Endothelial cell of umbilical vein (primary cell): ENCODE results near the gene TMEM184B. TPM values are rescaled to one million over a fixed set of nuclear protein-coding genes. Genes with fewer than 3 reads are reported as not detected.

Source experiments
- BruUV-seq: library from RNA; stranded (reverse); fragments of 400-500 nt; replicated peaks from 2 replicates; lab custom pipeline; 2021; lab: Mats Ljungman, UMichigan
- CTCF ChIA-PET: fragments of 300-600, 350-600 bp; sonication (Branson Sonifier 250); formaldehyde crosslinking; loops from one replicate; lab custom pipeline; 2021; ENCODE audit warnings: antibody characterized with exemption, inconsistent platforms; lab: Charles Lee
- POLR2A ChIA-PET: fragments of 300-600, 350-600 bp; sonication (Branson Sonifier 250); formaldehyde crosslinking; loops from one replicate; lab custom pipeline; 2021; ENCODE audit warnings: antibody characterized with exemption, inconsistent platforms; lab: Charles Lee
- DNase-seq: peaks from one replicate; pipeline ENCODE4 v3.0.0-alpha.2; 2011; ENCODE audit warnings: low read depth, low spot score
- FAIRE-seq: peaks from 2 replicates; lab custom pipeline; 2011; peaks lifted over from hg19 to GRCh38; lab: Jason Lieb, UNC
- H2AFZ ChIP-seq: 2 replicates; pipeline ENCODE4 v1.6.0; 2012; ENCODE audit warnings: low read depth, low read length, control low read depth, inconsistent platforms
- H3K27ac ChIP-seq: 2 replicates; pipeline ENCODE4 v1.5.1; 2011; ENCODE audit warnings: low read depth, mild to moderate bottlenecking, control low read depth, low read length, moderate library complexity; ENCODE audit not compliant: insufficient read depth
- H3K27me3 ChIP-seq, 2 experiments: 2 replicates each; pipeline versions ENCODE4 v1.6.0 to v1.6.1; 2011; ENCODE audit warnings: low read length in 2 of 2, mixed read lengths in 1 of 2; ENCODE audit not compliant: control insufficient read depth in 2 of 2, insufficient read depth in 2 of 2
- H3K36me3 ChIP-seq, 2 experiments: 2 replicates in 1 of 2; 3 replicates in 1 of 2; pipeline ENCODE4 v1.5.1; 2011; ENCODE audit warnings: low read length in 2 of 2, mild to moderate bottlenecking in 1 of 2, moderate library complexity in 1 of 2; ENCODE audit not compliant: control insufficient read depth in 2 of 2, insufficient read depth in 2 of 2; ENCODE audit errors: extremely low read depth in 1 of 2
- H3K4me1 ChIP-seq: 3 replicates; pipeline ENCODE4 v1.5.1; 2011; ENCODE audit warnings: mild to moderate bottlenecking, low read length; ENCODE audit not compliant: control insufficient read depth, insufficient read depth; ENCODE audit errors: extremely low read depth
- H3K4me2 ChIP-seq: 2 replicates; pipeline ENCODE4 v1.6.1; 2011; ENCODE audit warnings: low read length, control low read depth, mixed read lengths; ENCODE audit not compliant: insufficient read depth
- H3K4me3 ChIP-seq, 3 experiments: fragments of 200-600 bp in 1 of 3; sonication (generic), shearing (Covaris generic) in 1 of 3; replicated peaks in 1 of 3; 2 replicates each; pipeline ENCODE4 v1.5.1; 2011 to 2016; ENCODE audit warnings: control low read depth in 3 of 3, low read length in 3 of 3, mild to moderate bottlenecking in 2 of 3, inconsistent platforms in 1 of 3, low read depth in 1 of 3, moderate library complexity in 1 of 3; ENCODE audit not compliant: insufficient read depth in 1 of 3
- H3K79me2 ChIP-seq: 2 replicates; pipeline ENCODE4 v1.6.0; 2012; ENCODE audit warnings: low read length, inconsistent platforms; ENCODE audit not compliant: control insufficient read depth, insufficient read depth
- H3K9ac ChIP-seq: replicated peaks from 2 replicates; pipeline ENCODE3; 2011; ENCODE audit warnings: low read length, control low read depth; ENCODE audit not compliant: insufficient read depth; ENCODE audit errors: extremely low read depth
- H3K9me1 ChIP-seq: replicated peaks from 3 replicates; pipeline ENCODE4 v1.6.0; 2011; ENCODE audit warnings: mild to moderate bottlenecking, low read length; ENCODE audit not compliant: control insufficient read depth, insufficient read depth; ENCODE audit errors: extremely low read depth
- H3K9me3 ChIP-seq: replicated peaks from 2 replicates; pipeline ENCODE4 v1.5.1; 2012; ENCODE audit warnings: low read length, inconsistent platforms; ENCODE audit not compliant: control insufficient read depth, insufficient read depth
- H4K20me1 ChIP-seq: replicated peaks from 2 replicates; pipeline ENCODE3; 2011; ENCODE audit warnings: mild to moderate bottlenecking, low read length; ENCODE audit not compliant: control insufficient read depth, insufficient read depth; ENCODE audit errors: extremely low read depth
- FOS ChIP-seq: IDR thresholded peaks from 2 replicates; pipeline ENCODE4 v1.6.1; 2011; ENCODE audit warnings: mild to moderate bottlenecking, low read length, moderate library complexity, borderline replicate concordance; ENCODE audit not compliant: insufficient read depth
- GATA2 ChIP-seq: IDR thresholded peaks from 2 replicates; pipeline ENCODE4 v1.7.0; 2011; ENCODE audit warnings: low read depth, mild to moderate bottlenecking, moderate library complexity, mixed read lengths, low read length; ENCODE audit not compliant: insufficient read length, insufficient read depth
- JUN ChIP-seq: IDR thresholded peaks from 2 replicates; pipeline ENCODE4 v1.6.1; 2011; ENCODE audit warnings: borderline replicate concordance, low read depth; ENCODE audit not compliant: insufficient read length, insufficient read depth
- MYC ChIP-seq: IDR thresholded peaks from one replicate; pipeline ENCODE4 v1.6.1; 2011; ENCODE audit warnings: mild to moderate bottlenecking, low read depth, low read length
- POLR2A ChIP-seq: IDR thresholded peaks from 2 replicates; pipeline ENCODE4 v1.6.1; 2012; ENCODE audit warnings: low read depth, mild to moderate bottlenecking, control low read depth, low read length
- POLR2AphosphoS5 ChIP-seq: IDR thresholded peaks from 2 replicates; pipeline ENCODE4 v1.6.1; 2012; ENCODE audit warnings: low read depth, mild to moderate bottlenecking, control low read depth, low read length, moderate library complexity; ENCODE audit not compliant: insufficient read depth
- dilution Hi-C: fragments of 300-500 bp; cut with MboI; formaldehyde crosslinking; loops from one replicate; pipeline ENCODE4 v1.15.0; 2019; ENCODE audit warnings: low sequenced_read_pairs; ENCODE audit not compliant: extremely low pct_ligation_motif_present
- intact Hi-C: fragments of 100-400 bp; cut with micrococcal nuclease; formaldehyde crosslinking; loops from one replicate; pipeline ENCODE4 v1.10.0; 2022
- polyA plus RNA-seq, 4 experiments: library from polyadenylated mRNA; depleted of rRNA in 3 of 4; stranded (reverse) in 3 of 4; unstranded in 1 of 4; fragments of >200 nt; gene quantifications; 2 replicates each; pipeline versions ENCODE4 v1.2.1 to v1.2.3, GENCODE V29; 2011 to 2012; ENCODE audit warnings: missing spikeins in 1 of 4
- total RNA-seq: library from RNA; stranded (reverse); gene quantifications from 2 replicates; pipeline ENCODE4 v1.2.3, GENCODE V29; 2021
- TF ChIP-seq, protein P1 (sequence below): IDR thresholded peaks from 2 replicates; pipeline ENCODE4 v1.6.1; 2011; ENCODE audit not compliant: insufficient read depth, insufficient read length

The TMEM184B gene
- total and polyA plus RNA-seq, 2 donors (not counting 3 experiments of a cell fraction or from before 2014, with no cell fraction given) = 72.5 to 96.6 TPM

DNA sequence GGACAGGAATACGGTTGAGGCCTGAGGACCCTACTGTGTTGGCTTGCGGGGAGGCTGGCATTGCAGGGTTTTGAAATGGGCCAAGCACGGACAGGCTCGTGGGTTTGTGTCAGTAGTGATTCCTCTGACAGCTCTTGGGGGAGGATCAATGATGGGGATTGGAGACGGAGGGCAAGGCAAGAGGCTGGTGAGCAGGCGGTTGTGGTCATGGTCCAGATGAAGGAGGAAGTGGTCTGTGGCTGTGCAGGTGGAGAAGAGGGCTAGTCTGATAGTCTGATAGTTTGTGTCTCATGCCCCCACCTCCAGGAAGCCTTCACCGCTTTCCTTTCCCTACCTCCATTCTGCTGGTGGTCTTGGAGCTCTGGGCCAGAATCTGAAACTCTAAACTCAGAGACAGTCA, 68.0 kb downstream of the TMEM184B start:
- DNase-seq = no peak
- peak overlapping the region; percentile 69 for H3K4me2 ChIP-seq
- peak overlapping the region in 1 of 3 experiments; percentile 87 for H3K4me3 ChIP-seq
- H3K9ac ChIP-seq = peak overlapping the region; percentile 98
- H3K9me1 ChIP-seq = no peaks in the 10 kb centered on the region
- H3K9me3 ChIP-seq = no peaks in the 10 kb centered on the region
- H2AFZ ChIP-seq = no peak overlapping the region
- FAIRE-seq = no peak
- H3K36me3 ChIP-seq = peaks cover 5 to 8% of the 10 kb centered on the region in 2 experiments
- TF ChIP-seq POLR2AphosphoS5 (peak; percentile 10), JUN (no peak)
- CTCF ChIA-PET = interaction anchor here (0.6 to 4.3 kb wide), 9 partner anchors 15 to 152 kb away, joined by 3 to 42 read pairs (median 6); no protein-coding TSS in a partner anchor
- POLR2A ChIA-PET = interaction anchor here (0.6 to 1.8 kb wide), 3 partner anchors 13 to 90 kb away, joined by 3 to 6 read pairs (median 3); no protein-coding TSS in a partner anchor
- H3K4me1 ChIP-seq = peaks cover 24% of the 10 kb centered on the region
- no peaks in the 10 kb centered on the region for H4K20me1 ChIP-seq
- dilution Hi-C loops = no loop called here
- peak overlapping the region; percentile 92 for H3K27ac ChIP-seq
- H3K79me2 ChIP-seq = peaks cover 73% of the 10 kb centered on the region
- H3K27me3 ChIP-seq = no peaks in the 10 kb centered on the region
- intact Hi-C loops = no loop called here
- BruUV-seq = no TSS peak

DNA sequence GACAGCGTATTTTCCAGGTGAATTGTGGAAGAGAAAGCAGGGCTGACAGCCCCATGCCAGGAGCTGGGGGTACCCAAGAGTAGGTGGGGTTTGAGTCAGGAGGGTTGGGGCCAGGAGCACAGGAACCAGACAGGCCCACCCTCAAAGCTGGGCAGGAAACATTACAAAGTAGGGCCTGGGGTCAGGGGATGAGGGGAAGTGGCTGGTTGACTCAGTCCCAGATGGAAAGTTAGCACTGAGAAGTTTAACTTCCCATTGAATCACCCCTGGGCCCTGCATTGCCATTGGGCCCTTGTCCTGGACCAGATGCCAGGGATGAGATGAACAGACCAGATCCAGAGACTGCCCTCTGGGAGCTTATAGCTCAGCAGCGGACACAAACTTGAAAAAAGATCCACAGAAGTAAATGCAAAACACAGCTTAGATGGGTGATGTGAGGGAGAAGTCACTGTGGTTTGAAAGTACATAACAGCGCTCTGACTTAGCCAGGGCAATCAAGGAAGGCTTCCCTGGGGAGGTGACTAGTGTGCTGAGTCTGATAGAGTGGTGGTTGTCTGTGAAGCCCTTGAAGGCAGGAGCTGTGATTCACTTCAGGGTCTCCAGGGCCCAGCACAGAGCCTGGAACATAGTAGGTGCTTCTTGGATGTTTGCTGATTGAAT, 68.8 kb downstream of the TMEM184B start:
- Histone ChIP-seq H3K4me3 (peak overlapping the region; percentile 70 to 92 (median 87)), H3K36me3 (peaks cover 4 to 8% of the 10 kb centered on the region in 2 experiments), H3K27me3 (no peaks in the 10 kb centered on the region), H3K4me2 (peak overlapping the region; percentile 69), H3K79me2 (peaks cover 66% of the 10 kb centered on the region), H3K9me1 (no peaks in the 10 kb centered on the region), H3K4me1 (peaks cover 24% of the 10 kb centered on the region), H3K9me3 (no peaks in the 10 kb centered on the region), H2AFZ (no peak overlapping the region), H3K27ac (peak overlapping the region; percentile 92), H4K20me1 (no peaks in the 10 kb centered on the region), H3K9ac (peak overlapping the region; percentile 98)
- FAIRE-seq = peak; percentile 99
- peak; percentile 89 for DNase-seq
- BruUV-seq = no TSS peak
- ChIA-PET CTCF (interaction anchor here (0.7 to 4.3 kb wide), 15 partner anchors 11 to 151 kb away, joined by 3 to 42 read pairs (median 5); partner anchors contain the start of gene PLA2G6), POLR2A (interaction anchor here (1.2 to 1.8 kb wide), 4 partner anchors 13 to 89 kb away, joined by 3 to 10 read pairs (median 6); no protein-coding TSS in a partner anchor)
- TF ChIP-seq JUN = peak; percentile 53
- TF ChIP-seq POLR2AphosphoS5 = peak; percentile 85
- peak; percentile 66 for TF ChIP-seq POLR2A
- TF ChIP-seq FOS = peak; percentile 94
- TF ChIP-seq MYC = no peak
- peak; percentile 69 for TF ChIP-seq GATA2
- TF ChIP-seq, protein P1, sequence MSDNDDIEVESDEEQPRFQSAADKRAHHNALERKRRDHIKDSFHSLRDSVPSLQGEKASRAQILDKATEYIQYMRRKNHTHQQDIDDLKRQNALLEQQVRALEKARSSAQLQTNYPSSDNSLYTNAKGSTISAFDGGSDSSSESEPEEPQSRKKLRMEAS = no peak
- dilution Hi-C loops (no loop called here), intact Hi-C loops (no loop called here)
